ENCODE results near the gene DNAI4. TPM values are rescaled to one million over a fixed set of nuclear protein-coding genes. Genes with fewer than 3 reads are reported as not detected.

Gene DNAI4
- total RNA-seq, 4 donors from 2014 or later = 6.2 to 26.5 (median 16.8) TPM

DNA sequence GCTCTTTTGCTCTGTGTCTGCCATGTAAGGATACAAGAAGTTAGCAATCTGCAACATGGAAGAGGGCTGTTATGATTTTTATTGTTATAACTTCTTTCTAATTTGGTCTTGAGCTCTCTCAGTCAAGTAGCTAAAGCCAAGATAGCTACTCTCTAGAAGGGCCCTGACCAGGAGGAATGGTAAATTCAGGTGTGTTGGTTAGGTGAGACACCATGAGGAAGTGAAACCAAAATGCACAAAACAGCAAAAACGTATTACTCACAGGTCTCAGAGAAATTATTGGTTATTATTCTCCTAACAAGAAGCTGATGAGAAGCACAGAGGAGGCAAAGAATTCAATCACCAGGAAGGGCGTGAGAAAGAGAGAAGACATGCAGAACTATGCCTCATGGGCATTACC is 71.8 kb downstream of the DNAI4 start:
- no peak for DNase-seq
- no peaks in the 10 kb centered on the region for H3K36me3 ChIP-seq
- TF ChIP-seq, protein P1, sequence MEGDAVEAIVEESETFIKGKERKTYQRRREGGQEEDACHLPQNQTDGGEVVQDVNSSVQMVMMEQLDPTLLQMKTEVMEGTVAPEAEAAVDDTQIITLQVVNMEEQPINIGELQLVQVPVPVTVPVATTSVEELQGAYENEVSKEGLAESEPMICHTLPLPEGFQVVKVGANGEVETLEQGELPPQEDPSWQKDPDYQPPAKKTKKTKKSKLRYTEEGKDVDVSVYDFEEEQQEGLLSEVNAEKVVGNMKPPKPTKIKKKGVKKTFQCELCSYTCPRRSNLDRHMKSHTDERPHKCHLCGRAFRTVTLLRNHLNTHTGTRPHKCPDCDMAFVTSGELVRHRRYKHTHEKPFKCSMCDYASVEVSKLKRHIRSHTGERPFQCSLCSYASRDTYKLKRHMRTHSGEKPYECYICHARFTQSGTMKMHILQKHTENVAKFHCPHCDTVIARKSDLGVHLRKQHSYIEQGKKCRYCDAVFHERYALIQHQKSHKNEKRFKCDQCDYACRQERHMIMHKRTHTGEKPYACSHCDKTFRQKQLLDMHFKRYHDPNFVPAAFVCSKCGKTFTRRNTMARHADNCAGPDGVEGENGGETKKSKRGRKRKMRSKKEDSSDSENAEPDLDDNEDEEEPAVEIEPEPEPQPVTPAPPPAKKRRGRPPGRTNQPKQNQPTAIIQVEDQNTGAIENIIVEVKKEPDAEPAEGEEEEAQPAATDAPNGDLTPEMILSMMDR (IDR thresholded peaks at IDR 0.05) = no peak
- TF ChIP-seq POLR2A (IDR thresholded peaks at IDR 0.05) (no peak), POLR2AphosphoS5 (IDR thresholded peaks at IDR 0.05) (no peak), EP300 (IDR thresholded peaks at IDR 0.05; ENCODE audit: low read depth) (no peak)
- intact Hi-C loops (cut with DNase I; ENCODE audit: low total_unique reads) = no loop called here
- peaks cover 0 to 5% (median 2%) of the 10 kb centered on the region in 4 donors for H3K4me1 ChIP-seq
- no peak overlapping the region for H3K4me3 ChIP-seq
- H3K9me3 ChIP-seq = no peaks in the 10 kb centered on the region
- WGBS, 2 donors (ENCODE audit: low coverage in 1 of 2) = 65 to 66% methylated on average over 2 of the region's 2 CpGs
- no peak overlapping the region for H3K27ac ChIP-seq
- no peaks in the 10 kb centered on the region for H3K27me3 ChIP-seq
- in situ Hi-C loops (cut with MboI; ENCODE audit: low pct_ligation_motif_present in 1 of 4, low pct_unique_long_range_greater_than_20kb in 1 of 4, low sequenced_read_pairs in 3 of 4) = no loop called here

DNA sequence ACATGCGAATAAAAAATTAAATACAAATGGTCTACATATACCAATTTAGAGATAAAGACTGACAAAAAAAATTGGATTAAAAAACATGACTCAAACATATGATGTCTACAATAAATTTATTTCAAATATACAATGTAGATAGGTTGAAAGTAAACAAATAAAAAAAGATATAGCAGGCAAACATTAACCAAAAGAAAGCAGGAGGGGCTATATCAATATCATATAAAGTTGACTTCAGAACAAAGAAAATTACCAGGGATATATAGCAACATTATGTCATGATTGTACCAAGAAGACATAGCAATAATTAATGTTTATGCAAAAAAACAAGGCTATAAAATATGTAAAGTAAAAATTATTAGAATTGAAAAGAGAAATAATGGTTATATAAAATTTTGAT is 73.7 kb downstream of the DNAI4 start:
- in situ Hi-C loops (cut with MboI; ENCODE audit: low pct_ligation_motif_present in 1 of 4, low pct_unique_long_range_greater_than_20kb in 1 of 4, low sequenced_read_pairs in 3 of 4) (no loop called here), intact Hi-C loops (cut with DNase I; ENCODE audit: low total_unique reads) (no loop called here)
- WGBS, 2 donors (ENCODE audit: low coverage in 1 of 2) = 69 to 92% methylated on average over 1 of the region's 1 CpG
- H3K27ac ChIP-seq = no peak overlapping the region
- DNase-seq = no peak
- H3K36me3 ChIP-seq = no peaks in the 10 kb centered on the region
- peaks cover 0 to 5% (median 2%) of the 10 kb centered on the region in 4 donors for H3K4me1 ChIP-seq
- no peaks in the 10 kb centered on the region for H3K27me3 ChIP-seq
- TF ChIP-seq, protein P1 (IDR thresholded peaks at IDR 0.05) = no peak
- TF ChIP-seq EP300 (IDR thresholded peaks at IDR 0.05; ENCODE audit: low read depth) (no peak), POLR2A (IDR thresholded peaks at IDR 0.05) (no peak), POLR2AphosphoS5 (IDR thresholded peaks at IDR 0.05) (no peak)
- no peak overlapping the region for H3K4me3 ChIP-seq
- no peaks in the 10 kb centered on the region for H3K9me3 ChIP-seq

DNA sequence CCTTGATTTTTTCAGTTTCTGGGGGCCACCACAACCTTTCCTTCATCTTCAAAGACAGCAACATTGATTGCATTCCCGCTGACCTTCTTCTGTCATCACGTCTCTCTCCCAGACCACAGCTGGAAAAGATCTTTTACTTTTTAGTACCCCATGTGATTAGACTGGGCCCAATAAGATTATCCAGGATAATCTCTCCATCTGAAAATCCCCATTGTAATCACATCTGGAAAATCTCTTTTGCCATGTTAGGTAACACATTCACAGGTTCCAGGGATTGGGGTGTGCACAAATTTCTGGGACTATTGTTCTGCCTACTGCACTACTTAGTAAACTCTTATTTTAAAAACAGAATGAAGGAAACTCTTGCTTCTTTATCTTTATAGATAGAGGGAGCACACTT is 76.5 kb downstream of the DNAI4 start:
- no peak for DNase-seq
- H3K4me3 ChIP-seq = no peak overlapping the region
- intact Hi-C loops (cut with DNase I; ENCODE audit: low total_unique reads) (no loop called here), in situ Hi-C loops (cut with MboI; ENCODE audit: low pct_ligation_motif_present in 1 of 4, low pct_unique_long_range_greater_than_20kb in 1 of 4, low sequenced_read_pairs in 3 of 4) (no loop called here)
- no peaks in the 10 kb centered on the region for H3K36me3 ChIP-seq
- TF ChIP-seq EP300 (IDR thresholded peaks at IDR 0.05; ENCODE audit: low read depth) = no peak
- no peak for TF ChIP-seq POLR2A (IDR thresholded peaks at IDR 0.05)
- no peak for TF ChIP-seq POLR2AphosphoS5 (IDR thresholded peaks at IDR 0.05)
- TF ChIP-seq, protein P1 (IDR thresholded peaks at IDR 0.05) = no peak
- peaks cover 0 to 5% (median 2%) of the 10 kb centered on the region in 4 donors for H3K4me1 ChIP-seq
- no peak overlapping the region for H3K27ac ChIP-seq
- H3K9me3 ChIP-seq = no peaks in the 10 kb centered on the region
- no peaks in the 10 kb centered on the region for H3K27me3 ChIP-seq
- WGBS, 2 donors (ENCODE audit: low coverage in 1 of 2) = 69% methylated on average over 2 of the region's 2 CpGs; no CpG with 5 or more reads in 1 of the 2 donors

DNA sequence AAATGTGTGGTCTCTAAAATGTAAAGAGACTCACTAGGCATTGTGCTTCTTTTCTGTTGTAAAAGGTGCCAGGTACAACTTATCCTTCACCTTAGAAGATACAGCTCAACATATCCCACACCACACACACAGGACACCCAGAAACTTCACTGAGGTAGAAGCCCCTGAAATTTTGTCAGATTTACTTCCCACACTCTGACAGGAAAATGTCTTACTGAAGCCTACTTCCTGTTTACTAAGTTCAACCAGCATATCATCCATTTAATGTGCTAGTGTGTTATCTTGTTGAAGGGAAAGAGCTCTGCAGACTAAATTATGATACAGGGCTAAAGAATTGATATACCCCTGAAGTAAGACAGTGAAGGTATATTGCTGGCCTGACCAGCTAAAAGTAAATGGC is 83.7 kb downstream of the DNAI4 start:
- no peak for DNase-seq
- in situ Hi-C loops (cut with MboI; ENCODE audit: low pct_ligation_motif_present in 1 of 4, low pct_unique_long_range_greater_than_20kb in 1 of 4, low sequenced_read_pairs in 3 of 4) (no loop called here), intact Hi-C loops (cut with DNase I; ENCODE audit: low total_unique reads) (no loop called here)
- no peak overlapping the region for H3K27ac ChIP-seq
- H3K4me3 ChIP-seq = no peak overlapping the region
- TF ChIP-seq EP300 (IDR thresholded peaks at IDR 0.05; ENCODE audit: low read depth) (no peak), POLR2A (IDR thresholded peaks at IDR 0.05) (no peak), POLR2AphosphoS5 (IDR thresholded peaks at IDR 0.05) (no peak)
- TF ChIP-seq, protein P1 (IDR thresholded peaks at IDR 0.05) = no peak
- no peaks in the 10 kb centered on the region for H3K27me3 ChIP-seq
- no peaks in the 10 kb centered on the region for H3K9me3 ChIP-seq
- H3K36me3 ChIP-seq = no peaks in the 10 kb centered on the region
- no peaks in the 10 kb centered on the region for H3K4me1 ChIP-seq

Data from transverse colon (tissue), 4 donors.